T-helper 9 cell (primary cell): Measurements from ENCODE around the gene MAD1L1.

Source experiments
- DNase-seq: peaks from one replicate; pipeline ENCODE4 v3.0.0-alpha.2; 2020

Gene MAD1L1

DNA sequence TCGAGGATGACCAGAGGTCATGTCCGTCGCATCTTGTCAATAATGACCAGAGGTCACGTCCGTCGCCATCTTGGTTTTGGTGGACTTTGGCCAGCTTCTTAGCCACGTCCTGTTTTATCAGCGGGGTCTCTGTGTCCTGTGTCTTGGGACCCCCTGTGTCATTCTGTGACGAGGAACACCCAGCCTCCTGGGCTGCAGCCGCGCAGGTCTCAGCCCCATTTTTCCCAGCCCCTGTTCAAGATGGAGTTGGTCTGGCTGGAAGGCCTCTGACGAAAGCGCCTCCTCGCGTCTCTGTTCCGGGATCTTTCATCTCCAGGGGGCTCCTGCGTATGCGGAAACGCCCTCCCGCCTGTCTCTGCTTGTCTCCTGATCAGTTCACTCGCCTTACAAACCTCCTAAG lies 428.4 kb downstream of the MAD1L1 start:
- DNase-seq = no peak

DNA sequence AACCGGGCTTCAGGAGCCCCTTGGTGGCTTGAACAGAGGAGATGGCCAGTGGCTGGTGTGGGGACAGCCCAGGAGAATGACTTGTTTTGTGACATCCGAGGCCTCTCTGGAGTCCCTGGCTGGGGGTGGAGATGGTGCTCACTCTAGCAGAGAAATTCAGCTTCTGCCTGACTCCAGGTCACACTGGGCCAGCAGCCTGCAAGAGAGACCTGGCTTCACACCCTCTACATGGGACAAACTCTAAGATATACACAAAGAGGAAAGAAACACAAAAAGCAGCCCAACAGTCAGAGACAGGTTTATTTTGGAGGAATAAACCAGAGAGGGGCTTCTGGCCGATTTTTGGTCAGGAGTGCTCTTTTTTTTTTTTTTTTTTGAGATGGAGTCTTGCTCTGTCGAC lies 429.8 kb downstream of the MAD1L1 start:
- DNase-seq = no peak

DNA sequence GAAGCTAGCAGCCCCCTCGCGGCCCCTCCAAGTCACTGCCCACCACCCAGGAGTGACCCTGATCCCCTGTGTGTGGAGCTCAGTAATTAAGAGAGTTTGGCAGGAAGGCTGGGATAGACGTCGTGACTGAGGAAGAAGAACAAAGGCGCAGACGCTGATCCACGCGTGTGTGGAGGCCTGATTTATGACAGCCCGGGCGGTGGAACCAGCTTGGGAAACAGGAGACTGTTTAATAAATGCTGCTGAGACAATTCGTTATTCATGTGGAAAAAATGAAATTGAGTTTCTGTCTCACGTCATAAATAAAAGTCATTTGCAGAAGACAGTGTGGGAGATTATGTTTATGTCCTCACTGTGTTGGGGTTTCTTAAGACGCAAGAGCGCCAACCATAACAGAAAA lies 431.8 kb downstream of the MAD1L1 start:
- DNase-seq = no peak

DNA sequence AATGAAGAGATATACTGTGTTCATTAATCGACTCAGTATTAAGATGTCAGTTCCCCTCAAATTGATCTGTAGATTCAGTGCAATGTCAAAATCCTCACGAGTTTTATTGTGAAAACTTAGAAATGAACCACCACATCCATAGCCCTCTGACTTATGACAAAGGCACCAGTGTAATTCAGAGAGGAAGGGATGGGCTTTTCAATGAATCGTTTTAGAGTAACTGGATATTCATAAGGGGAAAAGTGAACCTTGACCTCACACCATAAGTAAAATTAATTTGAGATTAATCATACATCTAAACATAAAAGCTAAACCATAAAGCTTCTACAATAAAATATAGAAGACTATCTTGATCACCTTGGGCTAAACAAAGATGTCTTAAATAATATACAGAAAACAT lies 434.6 kb downstream of the MAD1L1 start:
- DNase-seq = no peak

DNA sequence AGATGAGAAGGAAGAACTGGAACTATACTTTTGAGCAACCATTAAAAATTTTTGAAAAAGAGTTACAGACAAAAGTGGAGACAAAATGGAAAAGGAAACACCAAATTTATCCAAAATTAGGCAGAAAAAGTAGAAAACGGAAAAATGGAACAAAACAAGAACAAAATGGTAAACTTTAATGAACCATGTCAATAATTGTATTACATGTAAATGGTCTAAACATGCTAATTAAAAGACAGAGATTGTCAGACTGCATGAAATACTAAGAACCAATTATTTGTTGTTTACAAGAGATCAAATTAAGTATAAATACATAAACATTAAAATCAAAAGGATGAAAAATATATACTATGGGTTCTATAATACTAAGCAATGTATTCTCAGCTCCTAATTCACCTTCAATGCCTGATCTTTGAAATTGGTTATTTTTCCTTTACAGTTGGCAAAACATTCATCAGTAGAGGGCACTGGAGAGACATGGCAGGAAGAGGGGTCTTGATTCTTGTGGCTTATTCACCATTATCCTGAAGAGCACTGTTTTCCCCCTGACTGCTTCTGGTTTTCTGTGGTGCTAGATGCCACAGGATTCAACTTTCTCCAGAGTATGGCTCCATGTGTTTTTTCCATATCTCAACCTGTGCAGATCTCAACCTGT lies 437.7 kb downstream of the MAD1L1 start:
- no peak for DNase-seq

DNA sequence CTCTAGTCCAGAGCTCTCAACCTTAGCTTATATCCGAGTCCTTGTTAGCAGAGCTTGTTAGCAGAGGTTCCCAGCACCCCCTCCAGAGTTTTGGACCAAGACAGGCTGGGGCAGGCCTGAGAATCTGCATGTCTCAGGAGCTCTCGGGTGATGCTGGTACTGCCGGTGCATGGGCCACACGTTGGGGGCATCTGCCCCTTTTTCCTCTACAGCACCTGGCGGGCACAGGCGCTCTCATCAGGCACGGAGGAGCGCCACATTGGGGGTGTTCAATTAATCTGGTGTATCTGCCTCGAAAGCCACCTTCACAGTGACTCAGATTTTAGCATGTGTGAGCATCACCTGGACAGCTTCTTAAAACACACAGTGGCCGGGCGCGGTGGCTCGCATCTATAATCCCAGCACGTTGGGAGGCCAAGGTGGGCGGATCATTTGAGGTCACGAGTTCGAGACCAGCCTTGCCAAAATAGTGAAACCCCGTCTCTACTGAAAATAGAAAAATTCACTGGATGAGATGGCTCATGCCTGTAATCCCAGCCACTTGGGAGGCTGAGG lies 445.0 kb downstream of the MAD1L1 start:
- no peak for DNase-seq

DNA sequence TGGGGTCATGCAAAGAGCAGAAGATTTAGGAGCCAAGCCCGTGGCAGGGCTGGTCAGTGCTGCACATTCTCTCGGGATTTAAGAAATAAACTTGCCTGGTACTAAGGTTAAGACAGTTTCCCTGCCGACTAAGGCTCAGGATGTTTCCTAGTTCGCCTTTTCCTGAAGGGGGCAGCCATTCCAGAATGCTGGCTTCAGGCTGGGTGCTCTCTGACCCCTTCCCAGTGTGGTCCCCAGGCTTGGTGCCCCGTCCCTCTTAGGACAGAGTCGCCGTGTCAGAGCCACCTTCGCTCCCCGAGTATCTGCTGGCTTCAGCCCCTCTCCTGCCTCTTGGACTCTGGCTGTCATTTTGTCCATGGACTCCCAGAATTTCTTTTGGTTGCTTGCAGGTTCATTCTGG lies 445.5 kb downstream of the MAD1L1 start:
- no peak for DNase-seq

DNA sequence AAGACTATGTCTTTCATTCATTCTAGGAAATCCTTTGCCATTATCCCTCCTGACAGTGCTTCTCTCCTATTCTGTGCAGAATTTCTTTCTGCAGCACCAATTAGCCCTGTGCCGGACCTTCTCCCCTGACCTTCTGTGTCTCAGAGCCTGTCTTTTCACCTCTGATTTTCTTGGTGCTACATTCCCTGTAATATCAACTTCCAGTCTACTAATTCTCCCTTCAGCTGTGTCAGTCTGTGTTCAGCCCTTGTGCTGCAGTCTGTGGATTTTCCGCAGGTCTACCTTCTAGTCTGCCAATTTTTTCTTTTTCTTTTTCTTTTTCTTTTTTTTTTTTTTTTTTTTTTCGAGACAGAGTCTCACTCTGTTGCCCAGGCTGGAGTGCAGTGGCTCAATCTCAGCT lies 446.9 kb downstream of the MAD1L1 start:
- DNase-seq = no peak

DNA sequence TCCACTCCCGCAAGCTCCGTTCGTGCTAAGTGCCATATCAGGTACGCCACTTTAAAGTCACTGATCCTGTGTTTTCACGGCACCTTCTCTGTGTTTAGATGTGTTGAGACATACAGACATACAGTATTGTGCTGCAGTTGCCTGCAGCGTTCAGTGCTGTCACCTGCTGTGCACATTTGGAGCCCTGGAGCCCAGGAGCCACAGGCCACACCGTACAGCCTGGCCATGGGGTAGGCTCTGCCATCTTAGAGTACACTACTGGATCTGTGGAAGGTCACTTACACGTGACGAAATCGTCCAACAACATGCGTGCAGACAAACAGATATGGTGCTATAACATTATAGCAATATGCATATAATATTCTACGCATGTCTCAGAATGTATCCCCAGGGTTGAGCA lies 451.4 kb downstream of the MAD1L1 start:
- DNase-seq = no peak

DNA sequence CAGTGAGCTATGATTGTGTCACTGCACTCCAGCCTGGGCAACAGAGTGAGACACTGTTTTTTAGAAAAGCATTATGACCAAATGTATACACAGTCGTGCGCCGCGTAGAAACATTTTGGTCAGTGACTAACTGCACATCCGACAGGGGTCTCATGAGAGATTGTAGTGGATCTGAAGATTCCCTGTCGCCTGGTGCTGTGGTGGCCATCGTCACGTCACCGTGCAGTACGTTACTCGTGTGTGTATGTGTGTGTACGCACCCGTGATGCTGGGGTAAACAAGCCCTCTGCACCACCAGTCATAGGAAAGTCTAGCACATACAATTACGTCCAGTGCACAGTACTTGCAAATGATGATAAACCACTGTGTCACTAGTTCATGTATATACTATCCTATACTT lies 453.3 kb downstream of the MAD1L1 start:
- DNase-seq = no peak

DNA sequence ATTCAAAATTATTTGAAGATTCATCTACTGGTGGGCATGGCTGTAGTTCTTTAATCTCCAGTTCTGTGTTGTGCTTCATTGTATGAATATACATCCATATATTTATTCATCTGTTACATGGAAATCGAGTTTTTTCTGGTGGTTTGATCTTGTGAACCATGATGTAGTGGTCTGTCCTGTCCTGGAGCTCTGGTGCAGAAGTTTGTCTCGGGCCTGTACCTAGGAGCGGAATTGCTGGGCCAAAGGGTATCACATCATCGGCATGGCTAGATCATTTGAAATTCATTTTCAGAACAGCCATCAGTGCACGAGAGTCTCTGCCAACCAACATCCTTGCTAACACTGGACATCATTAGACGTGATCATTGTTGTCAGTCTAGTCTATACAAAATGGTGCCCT lies 455.6 kb downstream of the MAD1L1 start:
- no peak for DNase-seq

DNA sequence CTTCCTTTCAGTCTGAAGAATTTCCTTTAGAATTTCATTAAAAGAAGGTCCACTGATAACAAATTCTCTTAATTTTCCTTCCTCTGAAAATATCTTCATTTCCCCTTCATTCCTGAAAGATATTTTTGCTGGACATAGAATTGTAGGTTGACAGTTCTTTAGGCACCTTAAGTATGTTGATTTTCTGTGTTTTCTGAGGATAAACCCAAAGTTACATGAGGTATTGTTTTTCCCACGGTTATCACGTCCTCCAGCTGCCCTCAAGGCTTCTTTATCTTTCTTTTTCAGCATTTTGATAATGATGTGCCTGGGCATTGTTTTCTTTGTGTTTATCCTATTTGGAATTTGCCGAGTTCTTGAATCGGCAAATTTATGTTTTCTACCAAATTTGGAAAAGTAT lies 457.4 kb downstream of the MAD1L1 start:
- no peak for DNase-seq

DNA sequence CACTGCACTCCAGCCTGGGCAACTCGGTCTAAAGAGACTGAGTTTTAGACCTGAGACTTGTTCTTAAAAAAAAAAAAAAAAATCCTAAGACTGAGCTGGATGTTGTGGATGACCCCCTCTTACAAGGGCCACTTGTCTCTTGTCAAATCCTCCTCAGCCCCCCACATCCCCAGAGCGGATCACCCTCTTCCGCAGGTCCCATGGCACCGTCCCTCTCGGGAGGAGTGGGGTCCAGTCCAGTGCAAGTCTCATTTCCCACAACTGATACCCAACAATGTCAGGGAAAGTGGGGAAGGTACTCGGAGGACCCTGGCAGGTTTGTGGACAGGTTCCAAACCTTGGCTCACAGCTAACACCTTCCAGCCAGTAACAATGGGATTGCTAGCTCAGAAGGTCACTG lies 462.4 kb downstream of the MAD1L1 start:
- no peak for DNase-seq

DNA sequence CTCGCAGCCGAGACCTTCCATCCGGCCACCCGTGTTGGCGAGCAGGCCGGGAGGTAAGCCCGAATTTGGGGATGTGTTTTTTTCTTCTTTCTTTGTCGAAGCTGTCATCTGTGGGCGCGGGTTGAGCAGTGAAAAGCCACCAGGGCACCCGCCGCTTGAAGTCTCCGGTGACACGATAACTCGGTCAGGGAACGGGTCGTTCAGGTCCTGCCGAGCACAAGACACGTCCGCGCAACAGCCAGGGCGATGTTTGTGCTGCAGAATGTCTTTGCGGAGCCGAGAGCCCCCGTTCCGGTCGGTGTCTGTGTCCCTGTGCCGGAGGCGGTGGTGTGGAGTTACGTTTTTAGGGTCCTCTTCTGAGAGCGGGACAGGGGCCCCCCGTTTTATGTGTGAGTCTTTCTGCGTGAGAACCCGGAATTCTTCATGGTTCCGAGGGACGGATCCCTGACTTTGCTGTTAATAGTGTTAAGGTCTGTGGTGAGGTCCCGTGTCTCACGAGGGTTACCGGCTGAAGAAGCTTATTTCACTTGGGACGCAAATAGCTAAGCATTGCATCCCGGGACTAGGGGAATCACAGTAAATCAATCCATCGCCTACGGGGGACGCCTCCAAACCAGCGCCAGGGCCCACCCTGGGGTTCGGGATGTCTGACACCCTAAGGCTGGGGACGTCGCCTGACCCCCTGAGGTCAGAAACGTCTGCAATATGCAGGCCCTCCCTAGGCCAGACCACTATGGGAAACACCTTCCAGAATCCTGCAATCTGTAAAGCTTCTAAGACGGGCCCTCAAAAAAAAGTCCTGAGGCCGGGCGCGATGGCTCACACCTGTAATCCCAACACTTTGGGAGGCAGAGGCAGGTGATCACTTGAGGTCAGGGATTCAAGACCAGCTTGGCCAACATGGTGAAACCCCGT lies 463.2 kb downstream of the MAD1L1 start:
- no peak for DNase-seq

DNA sequence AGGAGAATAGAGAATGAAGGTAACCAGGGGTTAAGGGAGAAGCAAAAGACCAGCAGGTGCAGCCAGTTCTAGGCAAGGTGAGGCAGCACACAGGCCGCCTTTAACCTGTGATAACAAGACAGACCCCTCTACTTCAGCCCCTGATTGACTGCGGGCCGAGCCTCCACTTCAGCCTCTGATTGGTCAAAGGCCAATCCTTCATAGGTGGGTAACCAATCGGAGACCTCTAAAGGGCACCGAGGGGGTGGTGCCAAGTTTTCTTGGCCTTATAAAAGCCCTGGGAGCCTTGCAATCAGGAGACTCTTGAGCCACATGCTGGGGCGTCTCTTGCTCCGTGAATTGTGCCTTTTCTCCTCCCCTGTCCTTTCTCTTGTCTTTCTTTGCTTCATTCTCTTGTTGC lies 463.9 kb downstream of the MAD1L1 start:
- no peak for DNase-seq

DNA sequence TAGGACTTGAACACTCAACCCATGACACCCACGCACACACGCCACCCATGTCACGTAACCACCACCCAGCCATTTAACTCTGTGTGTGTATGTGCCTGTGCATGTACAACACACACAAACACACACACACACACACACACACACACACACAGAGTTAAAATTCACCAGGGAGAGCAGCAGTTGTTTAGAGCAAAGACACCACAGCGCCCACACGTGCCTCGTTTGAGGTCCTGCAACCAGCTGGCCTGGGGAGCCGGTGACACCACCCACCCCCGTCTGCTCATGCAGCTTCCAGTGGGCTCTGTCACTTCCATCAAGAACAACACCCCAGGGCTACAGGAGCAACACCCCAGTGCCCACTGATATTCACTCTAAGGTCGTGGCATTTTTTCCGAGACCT lies 465.2 kb downstream of the MAD1L1 start:
- no peak for DNase-seq
